Endothelial cell of umbilical vein (primary cell): Measurements from ENCODE around the gene PPP5C. TPM values are rescaled to one million over a fixed set of nuclear protein-coding genes. Genes with fewer than 3 reads are reported as not detected.

Experiments
- BruUV-seq: library from RNA; stranded (reverse); fragments of 400-500 nt; replicated peaks from 2 replicates; lab custom pipeline; 2021; lab: Mats Ljungman, UMichigan
- CTCF ChIA-PET: fragments of 300-600, 350-600 bp; sonication (Branson Sonifier 250); formaldehyde crosslinking; loops from one replicate; lab custom pipeline; 2021; ENCODE audit warnings: antibody characterized with exemption, inconsistent platforms; lab: Charles Lee
- POLR2A ChIA-PET: fragments of 300-600, 350-600 bp; sonication (Branson Sonifier 250); formaldehyde crosslinking; loops from one replicate; lab custom pipeline; 2021; ENCODE audit warnings: antibody characterized with exemption, inconsistent platforms; lab: Charles Lee
- DNase-seq: peaks from one replicate; pipeline ENCODE4 v3.0.0-alpha.2; 2011; ENCODE audit warnings: low read depth, low spot score
- FAIRE-seq: peaks from 2 replicates; lab custom pipeline; 2011; peaks lifted over from hg19 to GRCh38; lab: Jason Lieb, UNC
- H2AFZ ChIP-seq: 2 replicates; pipeline ENCODE4 v1.6.0; 2012; ENCODE audit warnings: low read depth, low read length, control low read depth, inconsistent platforms
- H3K27ac ChIP-seq: 2 replicates; pipeline ENCODE4 v1.5.1; 2011; ENCODE audit warnings: low read depth, mild to moderate bottlenecking, control low read depth, low read length, moderate library complexity; ENCODE audit not compliant: insufficient read depth
- H3K27me3 ChIP-seq, 2 experiments: 2 replicates each; pipeline versions ENCODE4 v1.6.0 to v1.6.1; 2011; ENCODE audit warnings: low read length in 2 of 2, mixed read lengths in 1 of 2; ENCODE audit not compliant: control insufficient read depth in 2 of 2, insufficient read depth in 2 of 2
- H3K36me3 ChIP-seq, 2 experiments: 2 replicates in 1 of 2; 3 replicates in 1 of 2; pipeline ENCODE4 v1.5.1; 2011; ENCODE audit warnings: low read length in 2 of 2, mild to moderate bottlenecking in 1 of 2, moderate library complexity in 1 of 2; ENCODE audit not compliant: control insufficient read depth in 2 of 2, insufficient read depth in 2 of 2; ENCODE audit errors: extremely low read depth in 1 of 2
- H3K4me1 ChIP-seq: 3 replicates; pipeline ENCODE4 v1.5.1; 2011; ENCODE audit warnings: mild to moderate bottlenecking, low read length; ENCODE audit not compliant: control insufficient read depth, insufficient read depth; ENCODE audit errors: extremely low read depth
- H3K4me2 ChIP-seq: 2 replicates; pipeline ENCODE4 v1.6.1; 2011; ENCODE audit warnings: low read length, control low read depth, mixed read lengths; ENCODE audit not compliant: insufficient read depth
- H3K4me3 ChIP-seq, 3 experiments: fragments of 200-600 bp in 1 of 3; sonication (generic), shearing (Covaris generic) in 1 of 3; replicated peaks in 1 of 3; 2 replicates each; pipeline ENCODE4 v1.5.1; 2011 to 2016; ENCODE audit warnings: control low read depth in 3 of 3, low read length in 3 of 3, mild to moderate bottlenecking in 2 of 3, inconsistent platforms in 1 of 3, low read depth in 1 of 3, moderate library complexity in 1 of 3; ENCODE audit not compliant: insufficient read depth in 1 of 3
- H3K79me2 ChIP-seq: 2 replicates; pipeline ENCODE4 v1.6.0; 2012; ENCODE audit warnings: low read length, inconsistent platforms; ENCODE audit not compliant: control insufficient read depth, insufficient read depth
- H3K9ac ChIP-seq: replicated peaks from 2 replicates; pipeline ENCODE3; 2011; ENCODE audit warnings: low read length, control low read depth; ENCODE audit not compliant: insufficient read depth; ENCODE audit errors: extremely low read depth
- H3K9me1 ChIP-seq: replicated peaks from 3 replicates; pipeline ENCODE4 v1.6.0; 2011; ENCODE audit warnings: mild to moderate bottlenecking, low read length; ENCODE audit not compliant: control insufficient read depth, insufficient read depth; ENCODE audit errors: extremely low read depth
- H3K9me3 ChIP-seq: replicated peaks from 2 replicates; pipeline ENCODE4 v1.5.1; 2012; ENCODE audit warnings: low read length, inconsistent platforms; ENCODE audit not compliant: control insufficient read depth, insufficient read depth
- H4K20me1 ChIP-seq: replicated peaks from 2 replicates; pipeline ENCODE3; 2011; ENCODE audit warnings: mild to moderate bottlenecking, low read length; ENCODE audit not compliant: control insufficient read depth, insufficient read depth; ENCODE audit errors: extremely low read depth
- CTCF ChIP-seq, 2 donors: IDR thresholded peaks; 1 replicate in 1 of 2; 2 replicates in 1 of 2; pipeline ENCODE4 v1.5.1; 2011; ENCODE audit warnings: low read length in 2 of 2, mild to moderate bottlenecking in 2 of 2, moderate library complexity in 2 of 2, control low read depth in 1 of 2, inconsistent platforms in 1 of 2, low read depth in 1 of 2; ENCODE audit not compliant: insufficient read depth in 1 of 2; ENCODE audit errors: extremely low read depth in 1 of 2
- EZH2 ChIP-seq: IDR thresholded peaks from 2 replicates; pipeline ENCODE4 v1.6.1; 2012; ENCODE audit warnings: borderline replicate concordance, low read depth, mild to moderate bottlenecking, moderate library complexity, low read length, inconsistent platforms; ENCODE audit not compliant: severe bottlenecking
- FOS ChIP-seq: IDR thresholded peaks from 2 replicates; pipeline ENCODE4 v1.6.1; 2011; ENCODE audit warnings: mild to moderate bottlenecking, low read length, moderate library complexity, borderline replicate concordance; ENCODE audit not compliant: insufficient read depth
- GATA2 ChIP-seq: IDR thresholded peaks from 2 replicates; pipeline ENCODE4 v1.7.0; 2011; ENCODE audit warnings: low read depth, mild to moderate bottlenecking, moderate library complexity, mixed read lengths, low read length; ENCODE audit not compliant: insufficient read length, insufficient read depth
- JUN ChIP-seq: IDR thresholded peaks from 2 replicates; pipeline ENCODE4 v1.6.1; 2011; ENCODE audit warnings: borderline replicate concordance, low read depth; ENCODE audit not compliant: insufficient read length, insufficient read depth
- MAX ChIP-seq: IDR thresholded peaks from 2 replicates; pipeline ENCODE4 v1.6.1; 2011; ENCODE audit not compliant: insufficient read depth, insufficient read length
- MYC ChIP-seq: IDR thresholded peaks from one replicate; pipeline ENCODE4 v1.6.1; 2011; ENCODE audit warnings: mild to moderate bottlenecking, low read depth, low read length
- POLR2A ChIP-seq: IDR thresholded peaks from 2 replicates; pipeline ENCODE4 v1.6.1; 2012; ENCODE audit warnings: low read depth, mild to moderate bottlenecking, control low read depth, low read length
- POLR2AphosphoS5 ChIP-seq: IDR thresholded peaks from 2 replicates; pipeline ENCODE4 v1.6.1; 2012; ENCODE audit warnings: low read depth, mild to moderate bottlenecking, control low read depth, low read length, moderate library complexity; ENCODE audit not compliant: insufficient read depth
- dilution Hi-C: fragments of 300-500 bp; cut with MboI; formaldehyde crosslinking; loops from one replicate; pipeline ENCODE4 v1.15.0; 2019; ENCODE audit warnings: low sequenced_read_pairs; ENCODE audit not compliant: extremely low pct_ligation_motif_present
- intact Hi-C: fragments of 100-400 bp; cut with micrococcal nuclease; formaldehyde crosslinking; loops from one replicate; pipeline ENCODE4 v1.10.0; 2022
- polyA plus RNA-seq, 4 experiments: library from polyadenylated mRNA; depleted of rRNA in 3 of 4; stranded (reverse) in 3 of 4; unstranded in 1 of 4; fragments of >200 nt; gene quantifications; 2 replicates each; pipeline versions ENCODE4 v1.2.1 to v1.2.3, GENCODE V29; 2011 to 2012; ENCODE audit warnings: missing spikeins in 1 of 4
- total RNA-seq: library from RNA; stranded (reverse); gene quantifications from 2 replicates; pipeline ENCODE4 v1.2.3, GENCODE V29; 2021

Gene PPP5C
- total and polyA plus RNA-seq, 2 donors (not counting 3 experiments of a cell fraction or from before 2014, with no cell fraction given): 114 to 172 TPM

DNA sequence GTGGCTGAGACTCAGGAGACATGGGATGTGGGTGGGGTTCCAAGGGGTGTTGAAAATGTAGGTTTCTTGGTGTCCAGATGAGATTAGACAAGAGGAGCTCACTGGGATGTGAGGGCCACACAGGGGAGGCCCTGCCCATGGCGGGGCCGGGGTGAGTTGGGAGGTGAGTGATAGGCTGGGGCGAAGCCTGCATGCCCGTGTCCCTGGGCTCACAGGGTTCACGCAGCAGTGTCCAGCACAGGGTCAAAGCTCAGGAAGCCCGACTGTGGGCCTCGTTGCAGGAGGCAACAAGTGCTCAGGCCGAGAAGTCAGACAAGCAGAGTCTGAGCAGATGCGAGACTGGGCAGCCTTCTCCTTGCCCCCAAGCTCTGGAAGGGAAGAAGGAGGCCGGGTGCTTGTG lies 39.3 kb downstream of the PPP5C start:
- H3K36me3 ChIP-seq: peaks cover 22 to 59% of the 10 kb centered on the region in 2 experiments
- no peak overlapping the region for H3K4me2 ChIP-seq
- DNase-seq: no peak
- H3K9me3 ChIP-seq: no peaks in the 10 kb centered on the region
- no peak overlapping the region for H3K9ac ChIP-seq
- ChIA-PET POLR2A (interaction anchor here (0.7 kb wide), 1 partner anchor 16 kb away, joined by 3 read pairs; no protein-coding TSS in a partner anchor), CTCF (interaction anchor here (0.7 to 3.1 kb wide), 4 partner anchors 10 to 105 kb away, joined by 3 to 9 read pairs (median 4); no protein-coding TSS in a partner anchor)
- H3K4me1 ChIP-seq: no peaks in the 10 kb centered on the region
- no peaks in the 10 kb centered on the region for H4K20me1 ChIP-seq
- H3K79me2 ChIP-seq: peaks cover 2% of the 10 kb centered on the region
- dilution Hi-C loops (no loop called here), intact Hi-C loops (no loop called here)
- no TSS peak for BruUV-seq
- no peak overlapping the region for H3K4me3 ChIP-seq
- TF ChIP-seq POLR2A: no peak
- no peak for TF ChIP-seq GATA2
- TF ChIP-seq POLR2AphosphoS5: no peak
- TF ChIP-seq JUN: no peak
- TF ChIP-seq CTCF (IDR thresholded peaks at IDR 0.05; ENCODE audit: extremely low read depth in 1 of 2, insufficient read depth in 1 of 2, low read depth in 1 of 2, low read length in 2 of 2): no peak
- TF ChIP-seq MAX: no peak
- TF ChIP-seq FOS: no peak
- no peak for TF ChIP-seq MYC
- TF ChIP-seq EZH2: no peak
- FAIRE-seq: no peak
- H2AFZ ChIP-seq: no peak overlapping the region
- no peak overlapping the region for H3K27ac ChIP-seq
- H3K27me3 ChIP-seq: no peaks in the 10 kb centered on the region
- no peaks in the 10 kb centered on the region for H3K9me1 ChIP-seq
